Transverse colon (tissue), 4 donors: Measurements from ENCODE around the gene CCDC178. TPM values are rescaled to one million over a fixed set of nuclear protein-coding genes. Genes with fewer than 3 reads are reported as not detected.

Experiments
- DNase-seq: peaks from one replicate; pipeline ENCODE4 v3.0.0-alpha.2; 2019
- H3K27ac ChIP-seq, 4 donors: fragments of 200-600 bp; sonication (generic); 2 replicates each; pipeline ENCODE4 v1.5.1; 2016 to 2018; ENCODE audit warnings: inconsistent platforms in 4 of 4
- H3K27me3 ChIP-seq: fragments of 200-600 bp; sonication (generic); 2 replicates; pipeline ENCODE4 v1.5.1; 2017; ENCODE audit warnings: inconsistent platforms
- H3K36me3 ChIP-seq, 4 donors: fragments of 200-600 bp; sonication (generic); 2 replicates each; pipeline ENCODE4 v1.5.1; 2017 to 2019; ENCODE audit warnings: inconsistent platforms in 4 of 4
- H3K4me1 ChIP-seq, 4 donors: fragments of 200-600 bp; sonication (generic); 2 replicates each; pipeline ENCODE4 v1.5.1; 2017 to 2020; ENCODE audit warnings: inconsistent platforms in 4 of 4
- H3K4me3 ChIP-seq, 4 donors: fragments of 200-600 bp; sonication (generic); 1 replicate in 1 of 4; 2 replicates in 3 of 4; pipeline versions ENCODE4 v1.5.1 to v1.6.1; 2017 to 2019; ENCODE audit warnings: inconsistent platforms in 4 of 4
- H3K9me3 ChIP-seq, 2 donors: fragments of 200-600 bp; sonication (generic); 2 replicates each; pipeline ENCODE4 v1.5.1; 2017 to 2019; ENCODE audit warnings: inconsistent platforms in 2 of 2
- CTCF ChIP-seq, 5 experiments: fragments of 200-600 bp in 3 of 5; fragments of 450-650 bp in 2 of 5; sonication (generic) in 3 of 5; IDR thresholded peaks; 1 replicate in 2 of 5; 2 replicates in 3 of 5; pipeline ENCODE4 v1.5.1; 2016 to 2017; ENCODE audit warnings: antibody characterized with exemption in 5 of 5, inconsistent platforms in 3 of 5, mild to moderate bottlenecking in 2 of 5, moderate library complexity in 1 of 5
- EP300 ChIP-seq: sonication (generic); formaldehyde crosslinking; IDR thresholded peaks from one replicate; pipeline ENCODE4 v1.6.1; 2017; ENCODE audit warnings: antibody characterized with exemption, low read depth
- POLR2A ChIP-seq: fragments of 450-650 bp; IDR thresholded peaks from one replicate; pipeline ENCODE4 v1.6.1; 2016; ENCODE audit warnings: antibody characterized with exemption, mild to moderate bottlenecking, moderate library complexity
- POLR2AphosphoS5 ChIP-seq, 3 donors: sonication (generic); formaldehyde crosslinking; IDR thresholded peaks; one replicate each; pipeline ENCODE4 v1.6.1; 2016; ENCODE audit warnings: antibody characterized with exemption in 3 of 3
- WGBS, 2 donors: methylation state at CpG; one replicate each; pipeline ENCODE4 v1.1.5; 2018; ENCODE audit warnings: low coverage in 1 of 2; 5-methylcytosine and 5-hydroxymethylcytosine counted together
- in situ Hi-C, 4 donors: fragments of 200-750 bp; cut with MboI; loops; one replicate each; pipeline versions ENCODE4 v1.15.0 to v1.15.1; 2017; ENCODE audit warnings: low sequenced_read_pairs in 3 of 4, low pct_ligation_motif_present in 1 of 4, low pct_unique_long_range_greater_than_20kb in 1 of 4
- intact Hi-C: fragments of 100-400 bp; cut with DNase I; formaldehyde crosslinking; loops from one replicate; pipeline ENCODE4 v1.15.1; 2023; ENCODE audit warnings: low total_unique reads
- total RNA-seq, 4 donors: library from RNA; depleted of rRNA; stranded (reverse); fragments of >200 nt; gene quantifications; one replicate each; pipeline ENCODE4 v1.1.0, GENCODE V29; 2016

CCDC178 gene
- total RNA-seq, 4 donors from 2014 or later, result 131 TPM; not detected in 3

GRCh38 chr18:32983721-32984120 is 456.8 kb downstream of the CCDC178 start:
- H3K27ac ChIP-seq, result no peak overlapping the region
- no peaks in the 10 kb centered on the region for H3K36me3 ChIP-seq
- TF ChIP-seq EP300 (no peak), POLR2AphosphoS5 (IDR thresholded peaks at IDR 0.05) (no peak), CTCF (IDR thresholded peaks at IDR 0.05) (no peak), POLR2A (no peak)
- no peaks in the 10 kb centered on the region for H3K27me3 ChIP-seq
- in situ Hi-C loops, result no loop called here
- intact Hi-C loops, result no loop called here
- H3K4me1 ChIP-seq, result no peaks in the 10 kb centered on the region
- H3K4me3 ChIP-seq, result no peak overlapping the region
- H3K9me3 ChIP-seq, result no peaks in the 10 kb centered on the region
- DNase-seq, result no peak
- 44 to 61% methylated on average over 1 of the region's 1 CpG for WGBS, 2 donors

DNA sequence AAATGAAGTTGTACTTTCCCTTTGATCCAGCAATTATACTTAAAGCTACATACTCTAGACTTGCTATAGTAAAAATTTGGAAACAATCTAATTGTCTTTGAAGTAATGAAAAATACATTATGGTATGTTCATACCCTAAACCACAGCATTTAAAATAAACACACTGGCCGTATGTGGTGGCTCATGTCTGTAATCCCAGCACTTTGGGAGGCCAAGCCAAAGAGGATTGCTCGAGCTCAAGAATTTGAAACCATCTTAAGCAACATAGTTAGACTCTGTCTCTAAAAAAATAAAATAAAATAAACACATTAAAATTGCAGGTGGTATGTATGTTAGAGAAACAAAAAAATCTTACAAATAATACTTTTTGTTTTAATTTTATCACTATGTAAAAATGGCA is 459.6 kb downstream of the CCDC178 start:
- Histone ChIP-seq H3K36me3 (no peaks in the 10 kb centered on the region), H3K4me1 (no peaks in the 10 kb centered on the region), H3K27ac (no peak overlapping the region), H3K4me3 (no peak overlapping the region), H3K27me3 (no peaks in the 10 kb centered on the region), H3K9me3 (no peaks in the 10 kb centered on the region)
- DNase-seq, result no peak
- whole genome bisulfite sequencing, 2 donors, result 52 to 78% methylated on average over 2 of the region's 2 CpGs
- in situ Hi-C loops, result no loop called here
- intact Hi-C loops, result no loop called here
- no peak for TF ChIP-seq EP300
- no peak for TF ChIP-seq POLR2AphosphoS5 (IDR thresholded peaks at IDR 0.05)
- no peak for TF ChIP-seq CTCF (IDR thresholded peaks at IDR 0.05)
- TF ChIP-seq POLR2A, result no peak

DNA sequence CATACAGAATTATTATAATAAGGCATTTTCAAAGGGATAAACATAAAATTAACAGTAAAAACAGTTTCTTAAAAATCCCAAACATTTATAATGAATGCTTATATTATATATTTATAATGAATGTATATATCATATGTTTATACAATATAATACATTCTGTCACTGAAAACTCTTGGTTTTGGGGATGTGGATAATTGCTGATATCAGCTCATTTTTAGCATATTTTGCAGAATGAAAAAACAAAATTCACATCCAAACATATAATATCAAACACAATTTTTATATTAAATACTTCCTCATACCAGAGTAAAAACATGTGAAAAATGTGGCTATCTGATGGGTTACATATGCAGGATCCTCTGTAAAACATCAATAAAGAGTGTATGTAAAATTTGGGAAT is 465.0 kb downstream of the CCDC178 start:
- intact Hi-C loops, result no loop called here
- no peaks in the 10 kb centered on the region for H3K36me3 ChIP-seq
- H3K27me3 ChIP-seq, result no peaks in the 10 kb centered on the region
- no peaks in the 10 kb centered on the region for H3K9me3 ChIP-seq
- H3K4me3 ChIP-seq, result no peak overlapping the region
- no peaks in the 10 kb centered on the region for H3K4me1 ChIP-seq
- TF ChIP-seq CTCF (IDR thresholded peaks at IDR 0.05) (no peak), POLR2AphosphoS5 (IDR thresholded peaks at IDR 0.05) (no peak), EP300 (no peak), POLR2A (no peak)
- in situ Hi-C loops, result no loop called here
- no peak for DNase-seq
- H3K27ac ChIP-seq, result no peak overlapping the region

- H3K9me3 ChIP-seq, result no peaks in the 10 kb centered on the region
- H3K36me3 ChIP-seq, result no peaks in the 10 kb centered on the region
- TF ChIP-seq POLR2A (no peak), POLR2AphosphoS5 (IDR thresholded peaks at IDR 0.05) (no peak), CTCF (IDR thresholded peaks at IDR 0.05) (no peak), EP300 (no peak)
- 84 to 100% methylated on average over 1 of the region's 1 CpG for WGBS, 2 donors
- H3K4me1 ChIP-seq, result no peaks in the 10 kb centered on the region
- no peak overlapping the region for H3K4me3 ChIP-seq
- no peaks in the 10 kb centered on the region for H3K27me3 ChIP-seq
- in situ Hi-C loops, result no loop called here
- no peak for DNase-seq
- no peak overlapping the region for H3K27ac ChIP-seq
- intact Hi-C loops, result no loop called here
Measured at GRCh38 chr18:32975163-32975436, 465.4 kb downstream of the CCDC178 start.
